Raji (cell line): Measurements from ENCODE around the gene PDE12.

Experiments used
- POLR2A ChIP-seq: IDR thresholded peaks from 2 replicates; pipeline ENCODE4 v1.6.1; 2011; ENCODE audit warnings: low read depth, low read length, control low read depth; ENCODE audit not compliant: insufficient read depth

PDE12 gene, protein sequence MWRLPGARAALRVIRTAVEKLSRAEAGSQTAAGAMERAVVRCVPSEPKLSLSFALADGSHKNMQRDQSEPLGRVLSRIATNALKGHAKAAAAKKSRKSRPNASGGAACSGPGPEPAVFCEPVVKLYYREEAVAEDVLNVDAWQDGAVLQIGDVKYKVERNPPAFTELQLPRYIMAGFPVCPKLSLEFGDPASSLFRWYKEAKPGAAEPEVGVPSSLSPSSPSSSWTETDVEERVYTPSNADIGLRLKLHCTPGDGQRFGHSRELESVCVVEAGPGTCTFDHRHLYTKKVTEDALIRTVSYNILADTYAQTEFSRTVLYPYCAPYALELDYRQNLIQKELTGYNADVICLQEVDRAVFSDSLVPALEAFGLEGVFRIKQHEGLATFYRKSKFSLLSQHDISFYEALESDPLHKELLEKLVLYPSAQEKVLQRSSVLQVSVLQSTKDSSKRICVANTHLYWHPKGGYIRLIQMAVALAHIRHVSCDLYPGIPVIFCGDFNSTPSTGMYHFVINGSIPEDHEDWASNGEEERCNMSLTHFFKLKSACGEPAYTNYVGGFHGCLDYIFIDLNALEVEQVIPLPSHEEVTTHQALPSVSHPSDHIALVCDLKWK

DNA sequence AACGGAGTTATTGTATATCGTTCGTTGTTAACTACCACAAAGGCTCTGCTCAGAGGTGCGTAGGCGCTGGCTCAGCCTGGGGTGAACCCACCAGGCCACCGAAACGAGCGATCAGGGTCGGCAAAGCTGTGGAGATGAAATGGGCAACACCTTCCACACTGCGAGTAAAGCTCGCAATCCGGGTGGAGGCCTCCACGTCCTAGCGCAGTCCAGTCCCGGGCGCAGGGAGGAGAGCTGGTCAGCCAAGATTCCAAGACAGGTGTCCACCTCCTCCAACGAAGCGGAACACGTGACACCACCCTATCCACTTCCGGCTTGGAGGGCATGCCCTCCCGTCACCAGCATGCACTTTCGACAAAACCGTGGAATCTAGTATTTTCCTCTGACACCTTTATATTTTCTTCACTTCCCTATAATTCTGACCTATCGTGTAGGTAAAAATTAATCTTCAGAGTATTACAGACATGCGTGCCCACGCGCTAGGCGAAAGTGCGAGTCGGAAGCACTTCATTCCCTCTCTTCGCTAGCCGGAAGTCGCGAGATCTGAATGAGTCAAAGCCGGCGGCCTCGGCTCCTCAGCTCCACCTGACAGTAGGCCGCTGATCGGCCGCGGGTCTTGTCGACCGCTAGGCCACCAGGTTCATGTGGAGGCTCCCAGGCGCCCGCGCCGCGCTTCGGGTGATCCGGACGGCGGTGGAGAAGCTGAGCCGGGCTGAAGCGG, at the start of gene PDE12:
Gene PDE12, plus strand, starts transcription at position 537 of the 721 bp plus-strand sequence. Its CDS starts 106 bp downstream, at position 643.
- TF ChIP-seq POLR2A = peak; percentile 90

DNA sequence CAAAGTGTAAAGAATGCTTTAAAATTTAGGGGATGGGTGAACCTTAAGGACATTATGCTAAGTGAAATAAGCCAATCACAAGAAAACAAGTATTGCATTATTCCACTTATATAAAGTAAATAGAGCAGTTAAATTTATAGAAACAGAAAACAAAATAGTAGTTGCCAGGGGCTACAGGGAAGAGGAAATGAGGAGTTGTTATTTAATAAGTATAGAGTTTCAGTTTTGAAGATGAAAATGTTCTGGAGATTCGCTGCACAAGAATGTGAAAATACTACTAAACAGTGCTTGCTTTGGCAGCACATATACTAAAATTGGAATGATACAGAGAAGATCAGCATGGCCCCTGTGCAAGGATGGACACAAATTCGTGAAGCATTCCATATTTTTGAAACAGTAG, 43.9 kb upstream of the PDE12 start:
- no peak for TF ChIP-seq POLR2A

DNA sequence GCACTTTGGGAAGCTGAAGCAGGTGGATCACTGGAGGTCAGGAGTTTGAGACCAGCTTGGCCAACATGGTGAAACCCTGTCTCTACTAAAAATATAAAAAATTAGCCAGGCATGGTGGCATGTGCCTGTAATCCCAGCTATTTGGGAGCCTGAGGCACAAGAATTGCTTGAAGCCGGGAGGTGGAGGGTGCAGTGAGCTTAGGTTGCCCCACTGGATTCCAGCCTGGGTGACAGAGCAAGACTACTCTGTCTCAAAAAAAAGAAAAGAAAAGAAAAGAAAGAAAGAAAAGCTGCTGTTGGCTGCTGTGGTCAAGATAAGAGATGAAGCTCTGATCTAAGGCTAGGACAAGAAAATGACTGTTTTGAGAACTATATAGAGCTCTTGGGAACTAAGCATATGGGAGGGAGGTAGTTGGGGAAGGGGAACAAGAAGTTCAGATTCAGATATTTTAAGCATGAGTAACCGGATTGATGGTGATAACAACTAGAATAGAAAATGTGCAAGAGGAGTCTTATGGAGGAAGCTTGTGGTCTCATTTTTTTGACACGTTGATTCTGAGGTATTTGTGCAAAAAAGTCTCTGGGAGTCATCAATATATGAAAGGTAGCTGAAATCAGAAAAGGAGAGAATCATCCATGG, 37.7 kb upstream of the PDE12 start:
- no peak for TF ChIP-seq POLR2A

DNA sequence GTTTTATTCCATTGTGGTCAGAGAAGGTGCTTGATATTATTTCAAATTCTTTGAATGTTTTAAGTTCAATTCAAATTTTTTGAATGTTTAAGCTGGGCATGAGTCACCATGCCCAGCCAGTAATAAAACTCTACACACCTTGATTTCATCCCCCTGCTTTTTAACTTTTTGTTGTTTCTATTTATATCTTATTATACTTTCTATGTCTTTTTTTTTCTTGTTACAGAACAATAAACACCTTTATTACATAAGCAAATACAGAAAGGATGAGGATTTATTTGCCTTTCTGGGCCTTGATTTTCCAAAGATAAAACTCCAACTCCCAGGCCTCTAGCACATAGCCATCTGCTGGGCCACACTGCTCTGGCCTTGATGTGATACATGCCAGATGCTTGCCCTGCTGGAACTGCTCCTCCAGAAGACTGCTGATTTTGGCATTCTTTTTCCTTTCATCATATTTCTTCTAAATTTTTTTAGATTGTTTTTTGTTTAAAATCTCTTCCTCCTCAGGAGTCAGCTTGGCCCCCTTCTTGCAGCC, 25.9 kb upstream of the PDE12 start:
- TF ChIP-seq POLR2A = no peak

DNA sequence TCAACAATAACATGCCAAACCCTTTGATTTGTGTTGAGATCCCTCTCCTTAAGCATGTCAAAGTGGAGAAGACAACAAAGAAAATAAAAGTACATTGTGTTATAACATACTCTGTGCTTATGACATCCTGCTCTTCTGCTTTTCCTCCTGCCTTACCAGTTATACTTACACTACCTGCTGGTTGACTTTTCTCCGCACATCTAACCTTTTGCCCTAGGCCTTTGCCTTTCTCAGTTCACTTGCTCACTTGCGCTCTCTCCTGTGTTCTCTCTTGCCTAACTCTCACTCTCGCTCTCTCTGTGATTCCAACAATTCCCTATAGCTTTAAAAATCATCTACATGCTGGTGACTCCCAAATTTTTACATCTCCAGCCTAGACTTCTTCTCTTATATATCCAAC, 17.6 kb upstream of the PDE12 start:
- TF ChIP-seq POLR2A = no peak

DNA sequence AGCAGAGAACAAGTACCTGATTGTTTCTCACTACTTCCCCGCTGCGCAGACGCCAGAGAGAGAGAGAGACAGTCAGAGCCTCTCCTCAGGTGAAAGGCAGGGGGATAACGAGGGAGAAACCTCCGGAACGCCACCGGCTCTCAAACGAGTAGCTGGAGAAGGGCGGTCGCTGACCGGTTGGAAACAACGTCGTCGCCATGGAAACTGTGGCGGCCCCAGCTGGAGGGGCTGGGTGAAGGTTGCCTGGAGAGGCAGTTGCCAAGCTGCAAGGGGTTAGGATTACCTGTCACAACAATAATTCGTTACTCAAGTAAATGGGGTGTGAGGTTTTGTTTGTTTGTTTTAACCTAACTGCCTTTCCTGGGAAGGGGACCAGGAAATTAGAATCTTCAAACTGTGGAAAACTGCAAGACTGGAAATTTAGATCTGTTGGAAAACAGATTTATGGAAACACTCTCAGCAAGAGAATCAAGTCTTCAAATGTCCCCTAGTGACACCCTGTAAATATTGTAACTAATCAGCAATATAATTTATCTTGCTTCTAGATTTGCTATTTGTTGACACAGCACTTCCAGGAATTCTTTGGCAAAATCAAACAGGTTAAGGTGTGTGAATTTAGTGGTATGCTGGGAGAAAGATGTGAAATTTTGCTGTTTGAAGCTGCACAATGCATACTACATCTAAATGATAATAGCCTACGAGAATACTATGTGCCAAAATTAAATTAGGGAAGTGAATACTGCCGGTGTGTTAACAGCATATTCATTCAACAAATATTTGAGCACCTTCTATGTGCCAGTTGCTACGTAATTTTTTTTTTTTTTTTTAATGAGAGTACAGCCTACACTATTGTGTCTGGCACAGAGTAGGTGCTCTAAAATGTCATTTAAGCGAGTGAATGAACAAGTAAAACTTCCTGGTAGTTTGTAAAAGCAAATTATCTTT, 11.6 kb upstream of the PDE12 start, which contains the start of gene DNAH12:
Gene DNAH12, minus strand, starts transcription at position 164 of the 945 bp plus-strand sequence. CDS start 1,474 bp downstream, outside the sequence.
- no peak for TF ChIP-seq POLR2A

DNA sequence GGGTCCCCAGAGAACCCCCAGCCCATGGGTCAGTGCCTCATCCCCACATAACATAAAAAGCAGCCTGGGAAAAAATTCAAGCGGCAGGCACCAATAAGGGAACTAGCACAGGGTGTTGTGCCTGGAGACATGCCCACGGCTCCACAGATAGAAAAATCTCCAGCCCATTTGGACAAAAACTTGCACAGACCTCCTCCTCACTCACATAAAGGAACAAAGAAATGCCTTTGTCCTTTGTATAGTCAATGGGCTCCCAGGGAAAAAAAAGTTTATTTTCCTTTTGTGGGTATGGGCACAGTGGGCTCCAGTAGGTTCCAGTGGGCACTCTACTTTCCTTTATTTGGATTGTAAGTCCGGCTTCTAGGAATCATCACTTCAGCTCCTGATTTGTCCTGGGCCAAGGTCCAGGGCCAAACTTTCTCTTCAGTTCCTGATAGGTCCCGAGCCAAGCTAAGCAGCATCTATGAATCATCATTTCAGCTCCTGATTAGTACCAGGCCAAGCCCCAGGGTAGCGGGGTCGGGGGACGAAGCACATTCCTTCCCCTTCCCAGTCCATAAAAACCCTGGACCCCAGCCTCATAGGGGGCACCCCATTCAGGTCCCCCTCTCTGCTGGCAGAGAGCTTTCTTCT, 10.3 kb upstream of the PDE12 start:
- no peak for TF ChIP-seq POLR2A

DNA sequence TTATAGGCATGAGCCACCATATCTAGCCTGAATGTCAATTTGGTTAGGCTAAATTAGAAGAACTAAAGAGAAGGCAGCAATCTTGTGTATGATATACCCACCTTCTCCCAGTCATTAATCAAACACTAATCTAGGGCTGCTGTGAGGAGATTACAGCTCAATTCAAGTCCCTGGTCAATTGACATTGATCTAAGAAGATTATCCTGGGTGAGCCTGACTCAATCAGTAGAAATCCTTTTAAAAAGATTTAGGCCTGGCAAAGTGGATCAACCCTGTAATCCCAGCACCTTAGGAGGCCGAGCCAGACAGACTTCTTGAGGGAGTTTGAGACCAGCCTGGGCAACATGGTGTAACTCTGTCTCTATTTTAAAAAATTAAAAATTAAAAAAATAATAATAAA, 9.5 kb upstream of the PDE12 start:
- TF ChIP-seq POLR2A = no peak

DNA sequence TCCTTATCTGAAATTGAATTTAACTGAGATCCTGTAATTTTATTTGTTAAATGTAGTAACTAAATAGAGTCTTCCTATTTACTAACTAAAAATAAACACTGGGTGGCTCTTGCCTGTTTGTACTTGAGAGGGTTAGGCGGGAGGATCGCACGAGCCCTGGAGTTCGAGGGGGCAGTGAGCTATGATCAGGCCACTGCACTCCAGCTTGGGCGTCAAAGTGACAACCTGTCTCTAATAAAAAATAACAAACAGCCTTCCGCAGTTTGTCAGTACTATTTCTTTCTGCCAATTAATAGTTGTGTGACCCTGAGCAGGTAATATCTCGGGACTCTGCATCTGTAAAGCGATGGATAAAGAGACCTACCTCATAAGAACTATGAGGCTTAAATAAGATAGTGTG, 768 bp upstream of the PDE12 start:
- TF ChIP-seq POLR2A = no peak

DNA sequence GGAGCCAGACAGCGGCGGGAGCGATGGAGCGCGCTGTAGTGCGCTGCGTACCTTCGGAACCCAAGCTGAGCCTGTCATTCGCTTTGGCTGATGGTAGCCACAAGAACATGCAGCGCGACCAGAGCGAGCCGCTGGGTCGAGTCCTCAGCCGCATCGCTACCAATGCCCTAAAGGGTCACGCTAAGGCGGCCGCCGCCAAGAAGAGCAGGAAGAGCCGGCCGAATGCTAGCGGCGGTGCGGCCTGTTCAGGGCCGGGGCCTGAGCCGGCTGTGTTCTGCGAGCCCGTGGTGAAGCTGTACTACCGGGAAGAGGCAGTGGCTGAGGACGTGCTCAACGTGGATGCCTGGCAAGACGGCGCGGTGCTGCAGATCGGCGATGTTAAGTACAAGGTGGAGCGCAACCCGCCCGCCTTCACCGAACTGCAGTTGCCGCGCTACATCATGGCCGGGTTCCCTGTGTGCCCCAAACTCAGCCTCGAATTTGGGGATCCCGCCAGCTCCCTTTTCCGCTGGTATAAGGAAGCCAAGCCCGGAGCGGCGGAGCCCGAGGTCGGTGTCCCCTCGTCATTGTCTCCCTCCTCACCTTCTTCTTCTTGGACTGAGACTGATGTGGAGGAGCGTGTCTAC, 498 bp downstream of the PDE12 start:
- no peak for TF ChIP-seq POLR2A

DNA sequence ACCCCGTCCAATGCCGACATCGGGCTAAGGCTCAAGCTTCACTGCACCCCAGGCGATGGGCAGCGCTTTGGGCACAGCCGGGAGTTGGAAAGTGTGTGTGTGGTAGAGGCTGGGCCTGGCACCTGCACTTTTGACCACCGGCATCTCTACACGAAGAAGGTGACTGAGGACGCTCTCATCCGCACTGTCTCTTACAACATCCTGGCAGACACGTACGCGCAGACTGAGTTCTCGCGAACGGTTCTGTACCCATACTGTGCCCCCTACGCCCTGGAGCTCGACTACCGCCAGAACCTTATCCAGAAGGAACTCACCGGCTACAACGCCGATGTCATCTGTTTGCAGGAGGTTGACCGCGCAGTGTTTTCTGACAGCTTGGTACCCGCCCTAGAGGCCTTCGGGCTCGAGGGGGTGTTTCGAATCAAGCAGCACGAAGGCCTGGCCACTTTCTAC, 1.0 kb downstream of the PDE12 start:
- TF ChIP-seq POLR2A = no peak

DNA sequence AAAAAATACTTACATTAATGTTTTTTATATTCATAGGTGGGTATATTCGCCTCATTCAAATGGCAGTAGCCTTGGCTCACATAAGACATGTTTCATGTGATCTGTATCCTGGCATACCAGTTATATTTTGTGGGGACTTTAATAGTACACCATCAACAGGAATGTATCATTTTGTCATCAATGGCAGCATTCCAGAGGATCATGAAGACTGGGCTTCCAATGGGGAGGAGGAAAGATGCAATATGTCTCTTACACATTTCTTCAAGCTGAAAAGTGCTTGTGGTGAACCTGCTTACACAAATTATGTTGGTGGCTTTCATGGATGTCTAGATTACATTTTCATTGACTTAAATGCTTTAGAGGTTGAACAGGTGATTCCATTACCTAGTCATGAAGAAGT, 3.5 kb downstream of the PDE12 start:
- no peak for TF ChIP-seq POLR2A

DNA sequence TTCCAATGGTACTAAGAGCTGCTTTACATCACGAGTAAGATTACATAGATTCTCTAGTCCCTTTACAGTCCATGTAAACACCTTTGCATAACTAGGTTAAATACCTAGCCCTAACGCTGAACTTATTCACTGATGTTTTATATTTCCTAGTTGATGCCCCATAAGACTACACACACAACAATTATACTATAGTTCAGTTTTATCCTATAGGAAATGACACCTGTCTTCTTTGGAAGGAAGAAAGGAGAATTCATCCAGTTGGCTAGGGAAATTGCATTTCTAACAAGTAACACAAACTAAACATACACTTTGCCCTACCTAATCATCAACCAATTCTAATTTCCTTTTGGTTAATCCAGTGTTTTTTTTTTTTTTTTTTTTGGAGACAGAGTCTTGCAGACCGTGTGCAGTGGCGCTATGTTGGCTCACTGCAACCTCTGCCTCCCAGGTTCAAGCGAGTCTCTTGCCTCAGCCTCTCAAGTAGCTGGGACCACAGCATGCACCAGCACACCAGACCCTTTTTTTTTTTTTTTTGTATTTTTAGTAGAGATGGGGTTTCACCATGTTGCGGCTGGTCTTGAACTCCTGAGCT, 13.9 kb downstream of the PDE12 start:
- TF ChIP-seq POLR2A = no peak
